Stimulated activated CD4-positive, alpha-beta T cell treated with anti-CD3 and anti-CD28 coated beads, TNF-alpha, amount 100 ng/mL, for 4 hours (primary cell): Measurements from ENCODE around the gene PLXNA1.

Source experiments
- DNase-seq, 3 experiments: peaks; one replicate each; pipeline ENCODE4 v3.0.0-alpha.2; 2020; ENCODE audit warnings: low read depth in 3 of 3

Gene PLXNA1

DNA sequence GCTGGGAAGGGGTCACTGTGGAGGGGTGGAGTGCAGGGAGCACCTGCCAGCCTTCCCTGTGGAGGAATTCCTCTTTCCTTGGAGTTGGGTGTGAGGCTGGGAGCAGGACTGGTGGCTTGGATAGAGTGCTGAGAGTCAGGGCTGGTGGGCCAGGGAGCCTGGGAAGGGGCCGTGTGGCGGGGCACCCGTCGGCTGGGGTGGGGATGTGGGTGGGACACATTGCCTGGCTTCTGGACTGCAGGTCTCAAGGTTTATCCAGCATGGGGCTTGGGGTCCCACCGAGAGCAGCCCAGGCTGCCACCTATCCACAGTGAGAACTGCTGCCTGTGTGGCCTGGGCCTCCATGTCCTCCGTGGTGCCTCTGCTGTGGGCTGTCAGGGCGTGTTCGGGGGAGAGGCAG lies 4.7 kb downstream of the PLXNA1 start:
- DNase-seq: no peak

DNA sequence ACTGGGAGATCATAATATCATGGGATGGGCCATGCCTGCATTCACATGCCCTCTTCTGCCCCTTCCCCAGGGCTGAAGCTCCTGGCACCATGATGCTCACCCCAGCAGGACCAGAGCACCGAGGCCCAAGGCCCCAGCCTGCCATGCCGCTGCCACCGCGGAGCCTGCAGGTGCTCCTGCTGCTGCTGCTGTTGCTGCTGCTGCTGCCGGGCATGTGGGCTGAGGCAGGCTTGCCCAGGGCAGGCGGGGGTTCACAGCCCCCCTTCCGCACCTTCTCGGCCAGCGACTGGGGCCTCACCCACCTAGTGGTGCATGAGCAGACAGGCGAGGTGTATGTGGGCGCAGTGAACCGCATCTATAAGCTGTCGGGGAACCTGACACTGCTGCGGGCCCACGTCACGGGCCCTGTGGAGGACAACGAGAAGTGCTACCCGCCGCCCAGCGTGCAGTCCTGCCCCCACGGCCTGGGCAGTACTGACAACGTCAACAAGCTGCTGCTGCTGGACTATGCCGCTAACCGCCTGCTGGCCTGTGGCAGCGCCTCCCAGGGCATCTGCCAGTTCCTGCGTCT lies 5.6 kb downstream of the PLXNA1 start:
- DNase-seq: no peak

DNA sequence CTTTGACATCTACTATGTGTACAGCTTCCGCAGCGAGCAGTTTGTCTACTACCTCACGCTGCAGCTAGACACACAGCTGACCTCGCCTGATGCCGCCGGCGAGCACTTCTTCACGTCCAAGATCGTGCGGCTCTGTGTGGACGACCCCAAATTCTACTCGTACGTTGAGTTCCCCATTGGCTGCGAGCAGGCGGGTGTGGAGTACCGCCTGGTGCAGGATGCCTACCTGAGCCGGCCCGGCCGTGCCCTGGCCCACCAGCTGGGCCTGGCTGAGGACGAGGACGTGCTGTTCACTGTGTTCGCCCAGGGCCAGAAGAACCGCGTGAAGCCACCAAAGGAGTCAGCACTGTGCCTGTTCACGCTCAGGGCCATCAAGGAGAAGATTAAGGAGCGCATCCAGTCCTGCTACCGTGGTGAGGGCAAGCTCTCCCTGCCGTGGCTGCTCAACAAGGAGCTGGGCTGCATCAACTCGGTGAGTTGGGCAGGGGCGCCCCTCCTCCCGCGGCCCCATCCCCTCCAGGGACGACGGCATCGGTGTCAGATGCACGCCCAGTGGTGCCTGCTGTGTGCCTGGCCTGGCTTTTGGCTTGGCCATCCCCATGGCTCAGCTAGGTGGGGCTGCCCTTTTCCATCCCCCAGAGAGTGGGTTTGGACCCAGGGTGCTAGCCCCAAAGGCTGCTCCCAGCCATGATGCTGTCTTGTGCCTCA lies 6.6 kb downstream of the PLXNA1 start:
- no peak for DNase-seq

DNA sequence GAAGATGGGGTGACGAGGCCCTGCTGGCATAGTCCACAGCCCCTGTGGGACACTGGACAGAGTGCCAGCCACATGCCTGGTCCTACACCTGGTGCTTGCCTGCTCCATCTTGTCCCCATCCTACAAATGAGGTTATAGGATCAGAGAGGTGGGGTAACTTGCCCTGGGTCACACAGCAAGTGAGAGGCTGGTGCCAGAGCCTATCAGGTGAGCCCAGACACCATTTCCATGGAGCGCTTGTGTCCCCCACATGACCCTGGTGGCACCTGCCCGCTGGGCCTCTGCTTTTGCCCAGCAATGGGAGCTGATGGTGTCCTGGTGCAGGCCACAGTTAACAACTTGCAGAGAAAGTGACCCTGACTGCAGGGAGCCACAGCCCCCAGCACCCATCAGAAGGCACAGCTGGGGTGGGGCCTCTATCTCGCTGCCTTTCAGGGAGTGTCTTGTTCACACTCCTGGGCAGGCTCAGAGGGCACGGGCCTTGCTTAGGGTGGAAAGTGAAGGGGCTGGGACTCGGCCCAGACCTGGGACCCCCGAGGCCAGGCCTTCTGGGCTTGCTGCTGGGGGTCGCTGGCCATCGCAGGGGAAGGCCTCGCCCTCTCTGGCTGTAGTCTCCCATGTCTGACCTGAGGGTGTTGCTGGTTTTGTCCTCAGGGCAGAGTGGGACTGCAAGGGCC lies 7.2 kb downstream of the PLXNA1 start:
- DNase-seq: no peak

DNA sequence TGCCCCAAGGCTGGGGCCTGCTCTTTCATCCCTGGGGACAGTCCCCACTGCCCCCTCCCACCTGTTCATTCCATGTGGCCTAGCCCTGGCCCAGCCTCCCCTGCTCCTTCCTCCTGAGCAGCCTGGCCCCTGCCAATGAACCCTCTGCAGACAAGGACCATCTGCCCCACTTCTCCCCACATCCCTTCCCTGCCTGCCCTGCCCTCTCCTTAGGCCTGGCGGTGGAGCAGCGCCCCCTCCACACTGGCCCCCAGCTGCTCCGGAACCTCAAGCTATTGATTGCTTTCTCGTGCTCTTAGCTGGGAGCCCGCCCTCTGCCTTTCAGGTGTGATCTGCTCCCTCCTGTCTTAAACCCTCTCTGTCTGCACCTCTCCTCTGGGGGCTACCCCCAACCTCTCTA lies 8.0 kb downstream of the PLXNA1 start:
- no peak for DNase-seq

DNA sequence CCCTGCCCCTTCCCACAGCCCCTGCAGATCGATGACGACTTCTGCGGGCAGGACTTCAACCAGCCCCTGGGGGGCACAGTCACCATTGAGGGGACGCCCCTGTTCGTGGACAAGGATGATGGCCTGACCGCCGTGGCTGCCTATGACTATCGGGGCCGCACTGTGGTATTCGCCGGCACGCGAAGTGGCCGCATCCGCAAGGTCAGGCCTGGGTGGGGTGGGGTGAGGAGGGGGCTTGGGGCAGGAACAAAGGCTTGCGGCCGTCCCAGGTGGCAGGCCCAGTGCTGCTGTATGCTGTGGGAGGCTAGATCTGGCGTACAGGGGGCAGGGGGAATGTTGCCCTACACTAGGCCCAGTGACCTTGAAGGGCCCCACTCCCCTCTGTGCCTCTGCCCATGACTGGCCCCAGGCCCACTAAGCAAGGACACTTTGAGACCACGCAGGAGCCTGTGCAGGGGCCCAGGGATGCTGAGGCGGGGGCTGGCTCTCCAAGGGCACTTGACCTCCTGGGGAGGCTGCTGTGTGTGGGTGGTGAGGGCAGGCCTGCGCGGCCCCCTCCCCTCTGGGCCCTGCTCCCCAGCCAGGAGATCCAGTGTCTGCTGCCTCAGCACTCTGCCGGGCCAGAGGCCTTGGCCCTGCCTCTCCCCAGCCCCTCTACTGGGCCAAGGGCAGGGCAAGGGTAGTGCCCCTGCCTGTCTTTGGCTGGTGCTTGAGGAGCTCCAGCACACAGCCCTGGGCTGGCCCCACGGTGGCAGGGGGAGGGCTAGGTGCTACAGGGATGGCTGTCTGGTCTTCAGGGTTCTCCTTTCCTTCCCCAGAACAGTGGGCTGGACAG lies 8.7 kb downstream of the PLXNA1 start:
- no peak for DNase-seq

DNA sequence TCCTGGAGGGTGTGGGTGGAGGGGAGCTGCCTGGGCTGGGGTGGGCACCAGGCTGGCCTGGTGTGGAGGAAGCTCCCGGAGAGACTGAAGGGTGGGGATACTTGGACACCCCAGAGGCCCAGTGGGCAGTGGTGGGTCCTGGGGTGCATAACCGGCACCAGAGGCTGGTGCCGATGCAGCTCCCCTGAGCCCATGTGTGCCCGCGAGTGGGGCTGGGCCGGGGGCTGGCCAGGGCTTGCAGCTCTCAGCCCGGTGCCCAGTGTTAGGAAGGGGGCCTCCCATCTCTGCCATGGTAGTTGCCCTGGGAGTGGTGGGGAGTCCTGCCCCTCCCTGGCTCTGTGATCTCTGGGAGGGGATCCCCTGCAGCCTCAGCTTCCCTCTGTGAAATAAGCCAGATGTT lies 9.3 kb downstream of the PLXNA1 start:
- DNase-seq: no peak

DNA sequence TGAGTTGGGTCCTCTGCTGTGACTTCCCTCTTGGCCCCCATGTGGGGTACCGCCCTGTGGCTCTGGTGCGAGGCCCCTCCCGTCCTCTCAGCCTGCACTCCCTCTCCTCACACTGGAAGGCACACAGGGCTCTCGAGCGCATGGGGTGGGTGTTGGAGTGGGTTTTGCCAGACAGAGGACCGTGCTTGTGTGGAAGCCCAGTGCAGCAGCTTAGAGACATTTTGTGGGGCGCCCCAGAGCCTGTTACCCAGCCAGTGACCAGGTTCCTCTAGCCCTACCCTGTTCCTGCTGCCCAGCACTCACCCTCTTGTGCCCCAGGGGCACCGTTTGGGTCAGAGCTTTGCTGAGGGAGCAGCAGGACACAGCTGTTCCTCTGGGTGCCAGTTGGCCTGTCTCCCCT lies 9.9 kb downstream of the PLXNA1 start:
- no peak for DNase-seq

DNA sequence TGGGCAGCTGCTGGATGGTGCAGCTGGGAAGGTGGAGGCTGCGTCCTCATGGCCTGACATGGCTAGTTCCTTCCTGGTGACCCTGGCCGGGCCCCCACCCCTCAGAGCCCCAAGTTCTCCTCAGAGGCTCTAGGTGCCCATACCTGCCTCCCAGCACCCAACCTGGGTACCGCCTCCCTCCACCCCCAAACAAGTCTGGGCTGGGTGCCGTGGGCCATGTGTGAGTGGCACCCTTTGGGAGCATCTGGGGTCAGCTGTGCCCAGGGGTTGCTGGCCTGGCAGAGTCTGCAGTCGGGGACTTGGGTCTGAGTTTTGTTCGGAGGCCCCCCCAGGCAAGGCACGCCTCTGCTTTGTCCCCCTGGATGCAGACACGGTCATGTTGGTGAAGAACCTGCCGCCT lies 10.5 kb downstream of the PLXNA1 start:
- DNase-seq: no peak

DNA sequence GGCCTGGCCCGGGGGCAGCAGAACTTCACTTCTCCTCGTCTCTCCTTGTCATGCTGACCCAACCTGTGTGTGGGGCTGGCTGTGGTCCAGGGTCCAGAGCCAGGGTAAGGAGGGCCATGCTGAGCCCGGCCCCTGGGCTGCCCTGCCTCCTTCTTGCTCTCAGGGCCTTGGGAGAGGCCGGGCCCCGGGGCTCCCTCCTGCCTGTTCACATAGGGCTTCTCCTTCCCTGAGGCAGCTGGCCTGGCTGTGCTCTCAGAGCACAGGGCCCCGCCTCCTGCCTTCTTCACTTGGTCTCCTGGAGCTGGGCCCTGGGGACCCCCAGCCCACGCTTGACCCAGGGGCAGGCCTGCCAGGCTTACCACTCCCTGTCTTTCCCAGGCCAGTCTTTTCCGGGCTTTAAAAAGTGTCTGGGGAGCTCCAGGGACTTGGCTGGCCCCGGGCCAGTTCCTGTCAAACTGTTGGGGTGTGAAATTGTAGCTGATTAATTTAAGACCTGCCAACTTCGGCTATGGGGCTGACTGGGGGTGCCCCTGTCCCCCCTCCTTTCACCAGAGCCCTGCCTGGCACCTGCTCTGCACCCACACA lies 11.8 kb downstream of the PLXNA1 start:
- DNase-seq: no peak

DNA sequence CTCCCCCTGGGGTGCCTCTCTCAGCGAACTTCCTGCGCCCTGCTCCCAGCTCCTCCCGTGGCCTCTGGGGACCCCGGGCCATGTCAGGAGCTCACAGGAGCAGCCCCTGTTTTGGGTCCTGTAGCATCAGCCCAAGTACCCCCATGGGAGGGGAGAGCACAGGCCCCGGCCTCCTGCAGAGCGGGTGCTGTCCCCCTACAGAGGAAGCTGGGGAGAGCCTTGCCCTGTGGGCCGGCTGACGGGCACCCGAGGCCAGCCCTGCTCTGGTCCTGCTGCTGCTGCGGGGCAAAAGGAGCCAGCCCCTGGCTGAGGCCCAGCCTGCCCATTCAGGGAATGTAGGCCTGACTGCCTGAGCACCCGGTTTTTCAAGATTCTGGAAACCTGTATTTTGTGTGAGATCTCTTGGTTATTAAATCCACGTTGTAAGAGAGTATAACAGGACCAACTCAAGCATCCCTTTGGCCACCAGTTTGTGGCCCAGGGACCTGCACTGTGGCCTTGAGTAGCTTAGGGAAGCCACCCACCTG lies 12.4 kb downstream of the PLXNA1 start:
- DNase-seq: no peak

DNA sequence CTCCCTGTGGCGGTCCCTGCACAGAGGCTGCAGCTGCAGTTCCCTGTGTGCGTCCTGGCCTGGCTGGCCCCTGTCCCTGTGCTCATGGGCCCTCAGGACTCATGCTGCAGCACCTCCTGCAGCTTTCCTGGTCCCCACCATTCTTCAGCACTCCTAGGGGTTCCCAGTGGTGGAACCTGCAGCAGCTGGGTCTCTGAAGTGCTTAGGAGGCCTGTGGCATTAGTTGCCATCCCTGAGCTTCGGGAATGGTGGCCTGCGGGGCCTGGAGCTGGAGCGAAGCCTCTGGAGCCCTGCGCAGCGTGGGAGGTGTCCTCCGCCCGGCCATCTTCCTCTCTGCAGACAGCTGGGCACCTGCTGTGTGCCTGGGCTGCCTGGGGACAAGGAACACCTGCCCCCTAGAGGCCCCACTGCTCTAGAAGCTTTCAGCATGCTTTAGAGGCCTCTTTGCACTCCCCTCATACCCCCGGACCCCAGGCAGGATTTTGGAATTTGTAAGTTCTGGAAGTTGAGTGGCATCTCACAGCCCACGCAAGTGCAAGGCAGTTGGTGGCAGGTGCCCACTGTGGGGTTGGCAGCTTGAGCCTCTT lies 13.1 kb downstream of the PLXNA1 start:
- DNase-seq: no peak

DNA sequence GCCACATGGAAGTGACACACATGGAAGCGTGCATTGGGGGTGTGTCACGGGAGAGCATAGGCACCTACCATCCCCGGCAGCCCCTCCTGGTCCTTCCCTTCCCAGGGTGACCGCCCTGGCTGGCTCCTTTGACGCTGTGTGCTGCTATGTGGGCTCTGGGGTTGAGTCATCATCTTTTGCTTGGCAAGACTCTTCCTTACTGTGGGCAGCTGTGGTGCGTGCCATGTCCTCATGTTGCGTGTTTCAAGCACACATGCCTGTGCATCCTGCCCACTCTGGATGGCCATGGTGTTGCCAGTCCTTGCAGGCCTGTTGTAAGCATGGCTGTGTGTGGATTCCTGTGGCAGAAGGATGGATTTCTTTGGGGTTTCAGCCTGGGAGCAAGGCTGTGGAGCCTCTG lies 14.0 kb downstream of the PLXNA1 start:
- no peak for DNase-seq

DNA sequence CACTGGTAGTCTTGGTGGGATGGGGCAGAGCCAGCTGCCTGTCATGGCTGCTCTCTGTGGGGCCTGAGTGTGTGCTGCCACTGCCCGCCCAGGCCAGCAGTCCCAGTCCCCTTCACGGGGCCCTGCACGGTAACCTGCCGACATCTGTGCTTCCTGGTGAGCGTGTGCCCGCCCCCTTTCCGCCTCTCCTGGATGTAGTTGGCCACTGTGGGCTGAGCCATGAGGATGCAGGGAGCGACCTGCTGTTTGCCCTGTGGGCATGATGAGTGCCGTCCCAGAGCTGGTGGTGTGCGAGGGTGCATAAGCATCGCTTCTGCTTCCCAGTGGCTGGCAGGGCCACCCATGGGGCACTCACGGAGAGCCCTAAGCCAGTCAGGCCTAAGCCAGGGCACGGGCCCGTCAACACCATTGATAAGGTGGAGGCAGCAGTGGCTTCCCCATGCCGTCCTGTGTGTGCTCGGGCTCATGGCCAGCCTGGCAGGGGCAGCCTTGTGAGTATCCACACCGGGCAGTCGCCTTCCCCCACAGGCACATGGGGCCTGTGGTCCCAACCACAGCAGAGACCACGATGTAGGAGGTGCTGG lies 14.6 kb downstream of the PLXNA1 start:
- no peak for DNase-seq

DNA sequence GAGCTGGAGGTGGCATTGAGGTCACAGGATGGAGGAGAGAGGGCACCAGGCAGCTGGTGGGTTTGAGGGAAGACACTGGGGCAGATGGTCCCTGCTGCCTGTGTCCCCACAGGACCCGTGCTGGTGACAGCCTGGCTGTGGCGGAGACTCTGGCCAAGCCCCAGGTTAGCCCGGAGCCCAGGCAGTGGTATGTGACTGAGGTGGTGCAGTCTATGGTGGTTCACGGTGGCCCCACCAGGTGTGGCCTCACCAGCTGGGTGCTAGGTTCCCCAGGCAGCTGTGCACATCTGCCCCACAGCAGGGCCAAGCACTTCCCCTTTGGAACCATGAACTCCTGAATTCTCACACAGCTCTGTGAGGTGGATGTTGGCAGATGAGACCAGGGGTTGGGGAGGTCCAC lies 15.4 kb downstream of the PLXNA1 start:
- no peak for DNase-seq

DNA sequence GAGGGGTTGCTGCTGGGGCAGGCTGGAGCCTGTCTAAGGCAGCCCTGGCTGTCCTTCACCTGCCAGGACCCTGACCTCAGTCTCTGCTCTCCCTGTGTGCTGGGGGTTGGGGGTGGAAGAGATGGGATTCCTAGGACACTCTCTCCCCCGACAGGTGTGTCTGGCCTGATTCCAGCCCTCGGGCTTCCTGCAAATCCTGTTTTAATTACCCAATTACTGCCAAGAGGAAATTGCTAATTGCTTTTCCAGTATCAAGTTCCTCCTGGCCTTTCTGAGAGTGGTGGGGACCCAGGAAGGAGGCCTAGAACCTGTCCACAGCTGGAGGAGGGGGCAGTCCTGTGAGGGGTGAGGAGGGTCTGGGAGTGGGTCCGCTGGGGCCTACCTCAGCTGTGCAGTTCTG lies 15.8 kb downstream of the PLXNA1 start:
- no peak for DNase-seq

DNA sequence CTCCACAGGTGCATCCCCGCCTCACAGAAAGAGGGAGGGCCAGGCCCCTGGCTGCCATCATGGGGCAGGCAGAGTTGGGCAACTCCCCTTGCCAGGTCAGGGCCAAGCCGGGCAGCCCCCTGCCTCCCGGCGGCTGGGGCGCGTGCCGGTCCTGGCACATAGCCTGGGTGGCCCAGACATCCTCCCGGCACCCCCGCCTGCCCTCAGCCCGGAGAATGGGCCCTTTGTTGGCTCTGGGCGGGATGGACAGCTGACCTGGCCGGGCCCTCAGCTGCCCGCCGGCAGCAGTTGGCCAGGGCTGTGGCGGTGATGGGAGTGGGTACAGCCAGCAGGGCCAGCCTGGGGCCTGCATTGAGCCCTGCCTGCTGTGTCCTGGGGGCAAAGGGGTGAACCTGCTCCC lies 16.5 kb downstream of the PLXNA1 start:
- no peak for DNase-seq

DNA sequence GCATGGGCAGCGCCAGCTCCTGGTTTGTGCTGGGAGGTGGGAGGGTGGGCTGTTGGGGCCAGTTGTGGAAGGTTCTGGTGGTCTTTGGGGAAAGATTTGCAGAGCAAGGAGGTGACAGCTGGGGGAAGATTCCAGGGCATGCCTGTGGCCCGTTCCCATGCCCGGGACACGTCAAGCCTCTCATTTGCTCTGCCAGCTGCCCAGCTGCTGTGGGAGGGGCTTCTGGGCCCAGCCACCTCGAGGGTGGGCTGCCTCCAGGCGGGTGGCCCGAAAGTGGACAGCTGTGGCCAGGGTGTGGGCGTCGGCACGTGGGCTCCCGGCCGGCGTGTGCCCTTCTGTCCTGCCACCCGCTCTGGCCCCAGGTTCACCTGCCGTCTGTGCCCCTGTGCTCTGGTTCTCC lies 17.2 kb downstream of the PLXNA1 start:
- no peak for DNase-seq

DNA sequence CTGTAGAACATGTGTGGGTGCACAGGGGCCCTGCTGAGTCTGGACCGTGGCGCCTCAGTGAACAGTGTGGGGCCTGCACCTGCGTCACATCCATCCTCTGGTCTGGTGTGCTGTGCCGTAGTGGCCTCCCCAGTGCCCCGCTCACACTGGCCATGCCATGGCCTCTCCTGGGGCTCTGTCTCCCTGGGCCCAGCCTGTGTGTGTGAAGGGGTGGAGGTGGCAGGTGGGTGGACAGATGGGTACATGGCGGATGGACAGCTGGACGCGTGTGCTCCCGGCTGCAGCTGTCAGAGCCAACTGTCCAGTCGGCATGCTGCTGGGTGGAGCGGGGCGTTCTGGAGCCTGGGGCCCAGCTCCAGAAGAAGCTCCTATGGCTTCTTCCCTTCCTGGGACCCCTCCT lies 17.8 kb downstream of the PLXNA1 start:
- no peak for DNase-seq

DNA sequence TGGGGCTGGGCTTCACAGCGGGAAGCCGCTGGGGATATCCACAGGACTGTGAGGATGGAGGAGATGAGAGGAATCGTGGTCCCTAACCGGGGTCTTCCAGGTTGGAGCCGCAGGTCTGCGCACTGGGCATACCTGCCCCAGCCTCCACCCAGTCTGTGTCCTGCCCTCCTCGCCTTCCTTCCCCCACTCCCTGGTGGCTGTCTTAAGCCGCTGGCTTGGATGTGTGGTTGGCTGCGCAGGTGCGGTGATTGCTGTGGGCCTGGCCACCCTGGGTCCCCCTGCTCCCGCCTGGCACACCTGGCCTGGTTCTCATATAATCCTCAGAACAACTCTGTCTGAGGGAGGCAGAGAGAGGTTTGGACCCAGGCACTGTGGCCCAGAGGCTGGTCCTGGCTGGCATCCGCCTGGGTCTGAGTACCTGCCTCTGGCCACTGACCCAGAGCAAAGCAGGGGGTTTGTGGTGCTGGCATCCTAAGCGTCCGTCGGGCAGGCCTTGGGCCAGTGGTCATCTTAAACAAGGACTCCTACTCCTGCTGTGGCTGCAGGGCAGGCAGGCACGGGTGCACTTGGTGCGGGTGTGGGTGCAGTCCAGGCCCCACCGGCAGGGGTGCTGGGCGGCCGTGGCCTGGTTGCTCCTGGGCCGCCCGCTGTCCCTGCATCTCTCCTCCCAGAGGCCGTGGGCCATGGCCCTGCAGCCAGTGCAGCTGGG lies 18.7 kb downstream of the PLXNA1 start:
- DNase-seq: no peak
